Erythroblast (primary cell): ENCODE data around the gene C2orf74.

Experiments
- GATA1 ChIP-seq: IDR thresholded peaks from 2 replicates; pipeline ENCODE4 v1.6.1; 2011; ENCODE audit warnings: low read depth, mild to moderate bottlenecking, control low read depth, low read length, moderate library complexity
- POLR2A ChIP-seq: IDR thresholded peaks from 2 replicates; pipeline ENCODE4 v1.6.1; 2011; ENCODE audit warnings: mild to moderate bottlenecking, low read length

DNA sequence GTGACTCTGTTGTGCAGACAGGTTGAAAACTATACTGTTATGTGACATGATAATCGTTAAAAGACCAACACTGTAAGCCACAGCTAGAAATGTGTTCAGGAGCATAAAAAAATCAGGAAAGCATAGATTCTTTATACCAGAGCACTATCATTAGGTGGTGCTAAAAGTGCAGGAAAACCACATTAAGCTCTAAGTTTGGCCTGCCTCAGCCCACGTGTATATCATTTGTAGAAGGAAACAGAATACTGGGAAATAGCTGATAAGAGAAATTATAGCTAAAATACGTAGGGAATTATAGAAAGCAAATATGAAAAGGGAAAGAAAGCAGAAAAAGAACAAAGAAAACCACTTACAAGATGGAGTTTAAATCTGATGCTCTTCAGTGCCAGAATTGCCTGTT, 26.5 kb upstream of the C2orf74 start:
- TF ChIP-seq POLR2A (no peak), GATA1 (no peak)
